ENCODE results near the gene DHX16. TPM values are rescaled to one million over a fixed set of nuclear protein-coding genes. Genes with fewer than 3 reads are reported as not detected.
"Not testable (repeated sequence)": the region's sequence is repeated elsewhere in the genome, so short reads cannot be mapped to it uniquely, and the experiment has no call there.

DHX16 gene
- total RNA-seq, 1 experiment from 2014 or later: 44.5 TPM

DNA sequence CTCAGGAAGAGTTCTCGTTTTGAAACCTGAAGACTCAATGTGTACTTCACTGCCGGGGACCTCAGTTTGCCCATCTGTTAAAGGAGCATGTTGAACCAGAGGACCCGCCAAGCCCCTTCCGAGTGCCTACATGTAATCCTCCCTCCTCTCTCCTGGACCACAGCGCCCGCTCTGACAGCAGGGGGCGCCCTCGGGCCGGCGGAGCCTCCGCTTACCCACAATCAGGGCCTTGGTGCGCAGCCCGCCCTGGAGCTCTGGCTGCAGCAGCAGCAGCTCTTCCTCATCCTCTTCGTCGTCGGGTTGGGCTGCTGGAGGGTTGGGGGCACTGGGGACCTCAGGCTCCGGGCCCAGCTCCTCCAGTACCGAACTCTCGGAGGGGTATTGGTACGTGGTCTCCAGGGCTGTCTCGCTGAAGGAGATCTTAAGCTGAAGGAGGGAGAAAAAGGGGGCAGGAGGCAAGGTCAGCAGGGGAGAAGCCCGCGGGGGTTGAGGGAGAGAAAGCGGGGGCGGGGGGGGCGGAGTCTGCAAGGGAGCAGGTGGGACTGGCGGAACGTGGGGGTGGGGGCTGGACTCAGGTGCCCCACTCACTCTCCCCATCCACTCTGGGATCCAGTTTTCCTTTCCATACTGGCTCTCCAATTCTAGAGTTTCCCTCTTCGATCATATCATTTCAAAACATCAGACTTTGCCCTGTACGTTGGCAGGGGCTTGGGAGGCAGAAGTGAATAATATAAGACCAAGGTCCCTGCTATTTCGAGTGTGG lies 6.3 kb upstream of the DHX16 start:
- ATAC-seq: peak; percentile 78
- POLR2A ChIA-PET: interaction anchor here (0.6 to 0.7 kb wide), 3 partner anchors 47 to 973 kb away, joined by 3 to 10 read pairs (median 5); partner anchors contain the start of gene BAG6
- Histone ChIP-seq H3K27me3 (ENCODE audit: control insufficient read depth, insufficient read depth, low read length) (no peaks in the 10 kb centered on the region), H3K27ac (ENCODE audit: low read length) (peak overlapping the region; percentile 64), H3K9me3 (ENCODE audit: control insufficient read depth, insufficient read depth, low read depth, low read length) (no peaks in the 10 kb centered on the region), H3K4me1 (ENCODE audit: control insufficient read depth, insufficient read depth, low read length) (peaks cover 19% of the 10 kb centered on the region), H3K4me3 (ENCODE audit: low read depth in 2 of 2, low read length in 2 of 2) (peak overlapping the region; percentile 1 to 45; a peak in 3 of 4 replicates), H3K36me3 (ENCODE audit: control insufficient read depth, insufficient read depth, low read length) (0 out of 2 replicates have a peak, but pooled peaks cover 2% of the 10 kb centered on the region)
- in situ Hi-C loops (cut with HindIII; ENCODE audit: low pct_unique_long_range_greater_than_20kb, low sequenced_read_pairs): no loop called here
- intact Hi-C loops (cut with micrococcal nuclease; ENCODE audit: unreplicated experiment): loop anchor here (5.0 kb wide), 1 partner anchor 198 kb away; no protein-coding TSS in a partner anchor
- no TSS peak for BruUV-seq (replicated peaks)
- DNase-seq (ENCODE audit: low read depth, low spot score): no peak
- CTCF ChIA-PET: interaction anchor here (0.6 to 1.3 kb wide), 9 partner anchors 9 to 82 kb away, joined by 3 to 11 read pairs (median 4); no protein-coding TSS in a partner anchor
- TF ChIP-seq POLR2AphosphoS5 (IDR thresholded peaks at IDR 0.05; ENCODE audit: low read depth, low read length): no peak; the same call in 1 of the 2 replicates
- no peak for TF ChIP-seq TCF7L2 (IDR thresholded peaks at IDR 0.05; ENCODE audit: low read depth, low read length)
- no peak for TF ChIP-seq SIN3A (IDR thresholded peaks at IDR 0.05; ENCODE audit: borderline replicate concordance, insufficient read depth, low read depth, low read length)
- TF ChIP-seq CTCF (IDR thresholded peaks at IDR 0.05): peak; percentile 98

DNA sequence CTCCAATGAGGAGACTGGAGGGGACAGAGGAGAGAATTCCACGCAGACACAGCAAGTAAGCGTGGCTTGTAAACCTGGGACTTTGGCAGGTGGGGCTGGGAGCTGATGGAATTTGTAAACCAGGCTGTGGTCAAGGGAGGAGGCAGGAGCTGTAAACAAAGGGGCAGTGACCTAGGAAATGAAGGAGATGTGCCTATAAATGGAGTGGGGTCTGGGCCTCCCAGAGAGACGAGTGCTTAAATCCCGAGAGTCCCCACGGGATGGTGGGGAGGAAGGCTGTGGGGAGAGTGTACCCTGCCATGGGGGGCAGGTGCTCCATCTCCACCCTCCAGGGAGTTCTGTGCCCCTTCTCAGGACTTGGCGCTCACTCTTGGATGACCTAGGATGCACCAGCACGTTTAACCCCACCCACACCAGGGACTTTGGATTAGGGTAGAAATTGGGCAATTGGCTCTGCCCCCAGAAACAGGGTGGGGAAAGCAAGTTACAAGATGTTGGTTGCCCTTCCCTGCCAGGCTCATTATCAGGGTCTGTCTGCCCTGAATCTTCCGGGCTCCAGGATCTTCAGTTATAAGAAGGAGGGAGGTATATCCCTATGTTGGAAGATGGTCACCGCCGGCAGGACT lies 4.0 kb upstream of the DHX16 start:
- no peak for TF ChIP-seq SIN3A (IDR thresholded peaks at IDR 0.05; ENCODE audit: borderline replicate concordance, insufficient read depth, low read depth, low read length)
- ATAC-seq: no peak
- intact Hi-C loops (cut with micrococcal nuclease; ENCODE audit: unreplicated experiment): loop anchor here (5.0 kb wide), 1 partner anchor 201 kb away; no protein-coding TSS in a partner anchor
- POLR2A ChIA-PET: no interaction called here
- Histone ChIP-seq H3K36me3 (ENCODE audit: control insufficient read depth, insufficient read depth, low read length) (0 out of 2 replicates have a peak, but pooled peaks cover 2% of the 10 kb centered on the region), H3K9me3 (ENCODE audit: control insufficient read depth, insufficient read depth, low read depth, low read length) (no peaks in the 10 kb centered on the region), H3K27me3 (ENCODE audit: control insufficient read depth, insufficient read depth, low read length) (no peaks in the 10 kb centered on the region), H3K4me1 (ENCODE audit: control insufficient read depth, insufficient read depth, low read length) (peaks cover 11% of the 10 kb centered on the region), H3K27ac (ENCODE audit: low read length) (no peak overlapping the region), H3K4me3 (ENCODE audit: low read depth in 2 of 2, low read length in 2 of 2) (no peak overlapping the region)
- in situ Hi-C loops (cut with HindIII; ENCODE audit: low pct_unique_long_range_greater_than_20kb, low sequenced_read_pairs): no loop called here
- no peak for DNase-seq (ENCODE audit: low read depth, low spot score)
- CTCF ChIA-PET: interaction anchor here (0.7 to 0.9 kb wide), 2 partner anchors 51 to 530 kb away, joined by 3 read pairs; no protein-coding TSS in a partner anchor
- BruUV-seq (replicated peaks): TSS peak; percentile 59

DNA sequence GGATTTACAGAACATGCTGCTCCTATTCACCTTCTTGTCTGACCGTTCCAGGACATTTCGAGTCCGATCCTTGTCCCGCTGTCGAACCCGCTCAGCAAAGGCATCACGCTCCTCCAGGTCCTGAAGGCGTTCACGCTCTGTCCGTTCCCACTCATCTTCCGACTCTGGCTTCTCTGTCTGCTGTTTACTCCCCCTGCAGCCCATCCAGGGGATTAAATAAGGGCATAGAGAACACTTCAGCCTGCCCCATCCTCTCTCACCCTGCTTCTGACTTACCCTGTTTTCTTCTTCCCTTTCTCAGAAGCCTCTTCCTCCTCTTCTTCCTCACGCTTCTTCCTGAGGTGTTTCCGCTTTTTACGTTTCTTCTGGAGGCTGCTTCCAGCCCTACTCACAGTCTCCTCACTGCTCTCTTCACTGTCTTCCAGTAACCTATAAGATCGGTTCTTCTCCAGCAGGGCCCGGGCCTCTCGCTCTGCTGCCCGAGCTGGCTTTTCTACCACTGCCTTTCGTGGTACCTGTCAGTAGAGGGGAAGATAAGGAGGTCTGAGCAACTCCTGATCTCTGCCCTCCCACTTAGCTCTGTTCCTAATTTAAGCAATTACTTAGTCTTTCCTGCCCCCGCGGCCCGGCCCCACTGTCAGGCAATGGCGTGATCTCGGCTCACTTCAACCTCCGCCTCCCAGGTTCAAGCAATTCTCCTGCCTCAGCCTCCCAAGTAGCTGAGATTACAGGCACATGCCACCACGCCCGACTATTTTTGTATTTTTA lies 1.9 kb downstream of the DHX16 start:
- Histone ChIP-seq H3K9me3 (ENCODE audit: control insufficient read depth, insufficient read depth, low read depth, low read length) (no peaks in the 10 kb centered on the region), H3K4me1 (ENCODE audit: control insufficient read depth, insufficient read depth, low read length) (no peaks in the 10 kb centered on the region), H3K4me3 (ENCODE audit: low read depth in 2 of 2, low read length in 2 of 2) (no peak overlapping the region; a peak in 1 of 4 replicates), H3K27ac (ENCODE audit: low read length) (no peak overlapping the region), H3K36me3 (ENCODE audit: control insufficient read depth, insufficient read depth, low read length) (peaks cover 7% of the 10 kb centered on the region; the same call in 1 of the 2 replicates), H3K27me3 (ENCODE audit: control insufficient read depth, insufficient read depth, low read length) (no peaks in the 10 kb centered on the region)
- DNase-seq (ENCODE audit: low read depth, low spot score) (no peak), ATAC-seq (no peak)
- intact Hi-C loops (cut with micrococcal nuclease; ENCODE audit: unreplicated experiment) (no loop called here), in situ Hi-C loops (cut with HindIII; ENCODE audit: low pct_unique_long_range_greater_than_20kb, low sequenced_read_pairs) (no loop called here)
- ChIA-PET POLR2A (no interaction called here), CTCF (no interaction called here)
- TSS peak; percentile 60 for BruUV-seq (replicated peaks)
- TF ChIP-seq REST (IDR thresholded peaks at IDR 0.05; ENCODE audit: insufficient read depth in 1 of 2, low read depth in 2 of 2, low read length in 1 of 2) (no peak), TCF7L2 (IDR thresholded peaks at IDR 0.05; ENCODE audit: low read depth, low read length) (no peak), SIN3A (IDR thresholded peaks at IDR 0.05; ENCODE audit: borderline replicate concordance, insufficient read depth, low read depth, low read length) (no peak)

DNA sequence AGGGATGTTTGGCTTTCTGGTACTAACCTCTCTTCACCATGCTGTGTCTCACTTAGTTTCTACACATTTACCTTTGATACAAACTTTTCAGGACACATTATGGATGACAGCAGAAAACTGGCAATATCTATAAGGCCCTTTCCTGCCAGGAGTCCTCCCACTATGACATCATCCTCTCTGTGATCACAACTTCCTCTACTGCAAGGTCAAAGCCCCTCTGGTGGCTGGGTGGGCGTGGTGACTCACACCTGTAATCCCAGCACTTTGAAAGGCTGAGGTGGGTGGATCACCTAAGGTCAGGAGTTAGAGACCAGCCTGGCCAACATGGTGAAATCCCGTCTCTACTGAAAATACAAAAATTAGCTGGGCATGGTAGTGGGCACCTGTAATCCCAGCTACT lies 6.5 kb downstream of the DHX16 start:
- H3K4me1 ChIP-seq (ENCODE audit: control insufficient read depth, insufficient read depth, low read length); H3K9me3 ChIP-seq (ENCODE audit: control insufficient read depth, insufficient read depth, low read depth, low read length); BruUV-seq (replicated peaks); H3K27me3 ChIP-seq (ENCODE audit: control insufficient read depth, insufficient read depth, low read length); in situ Hi-C loops (cut with HindIII; ENCODE audit: low pct_unique_long_range_greater_than_20kb, low sequenced_read_pairs); POLR2A ChIA-PET; ATAC-seq; CTCF ChIA-PET; intact Hi-C loops (cut with micrococcal nuclease; ENCODE audit: unreplicated experiment); H3K27ac ChIP-seq (ENCODE audit: low read length); DNase-seq (ENCODE audit: low read depth, low spot score); H3K4me3 ChIP-seq (ENCODE audit: low read depth in 2 of 2, low read length in 2 of 2): not testable (repeated sequence)
- peaks cover 14% of the 10 kb centered on the region for H3K36me3 ChIP-seq (ENCODE audit: control insufficient read depth, insufficient read depth, low read length)
